C4-2B (cell line): ENCODE data around the gene MEX3A.

ENCODE experiments used
- H3K27ac ChIP-seq: fragments of 450-650 bp; 2 replicates; pipeline ENCODE4 v1.5.1; 2017
- ZFX ChIP-seq: fragments of 450-650 bp; IDR thresholded peaks from 2 replicates; pipeline ENCODE4 v1.6.1; 2017
- TF ChIP-seq, protein P1 (sequence below): fragments of 450-650 bp; conservative IDR thresholded peaks from 2 replicates; pipeline ENCODE4 v1.5.1; 2017; ENCODE audit warnings: mild to moderate bottlenecking

The MEX3A gene

DNA sequence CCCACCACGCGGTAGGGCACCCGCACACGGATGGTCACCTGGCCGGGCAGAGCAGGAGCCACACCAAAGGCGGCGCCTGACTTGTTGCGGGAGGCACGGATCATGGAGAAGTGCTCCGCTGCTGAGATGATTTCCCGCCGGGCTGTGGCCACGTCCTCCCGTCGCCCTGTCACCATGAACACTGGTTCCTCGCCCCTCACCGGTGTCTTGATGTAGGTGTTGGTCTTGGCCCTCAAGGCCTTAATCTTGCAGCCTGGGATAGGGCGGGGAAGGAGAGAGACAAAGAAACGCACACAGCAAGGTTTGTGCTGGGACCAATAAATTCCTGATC, 4.9 kb downstream of the MEX3A start:
- no peak overlapping the region for H3K27ac ChIP-seq
- no peak for TF ChIP-seq ZFX
- TF ChIP-seq, protein P1, sequence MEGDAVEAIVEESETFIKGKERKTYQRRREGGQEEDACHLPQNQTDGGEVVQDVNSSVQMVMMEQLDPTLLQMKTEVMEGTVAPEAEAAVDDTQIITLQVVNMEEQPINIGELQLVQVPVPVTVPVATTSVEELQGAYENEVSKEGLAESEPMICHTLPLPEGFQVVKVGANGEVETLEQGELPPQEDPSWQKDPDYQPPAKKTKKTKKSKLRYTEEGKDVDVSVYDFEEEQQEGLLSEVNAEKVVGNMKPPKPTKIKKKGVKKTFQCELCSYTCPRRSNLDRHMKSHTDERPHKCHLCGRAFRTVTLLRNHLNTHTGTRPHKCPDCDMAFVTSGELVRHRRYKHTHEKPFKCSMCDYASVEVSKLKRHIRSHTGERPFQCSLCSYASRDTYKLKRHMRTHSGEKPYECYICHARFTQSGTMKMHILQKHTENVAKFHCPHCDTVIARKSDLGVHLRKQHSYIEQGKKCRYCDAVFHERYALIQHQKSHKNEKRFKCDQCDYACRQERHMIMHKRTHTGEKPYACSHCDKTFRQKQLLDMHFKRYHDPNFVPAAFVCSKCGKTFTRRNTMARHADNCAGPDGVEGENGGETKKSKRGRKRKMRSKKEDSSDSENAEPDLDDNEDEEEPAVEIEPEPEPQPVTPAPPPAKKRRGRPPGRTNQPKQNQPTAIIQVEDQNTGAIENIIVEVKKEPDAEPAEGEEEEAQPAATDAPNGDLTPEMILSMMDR, result no peak

DNA sequence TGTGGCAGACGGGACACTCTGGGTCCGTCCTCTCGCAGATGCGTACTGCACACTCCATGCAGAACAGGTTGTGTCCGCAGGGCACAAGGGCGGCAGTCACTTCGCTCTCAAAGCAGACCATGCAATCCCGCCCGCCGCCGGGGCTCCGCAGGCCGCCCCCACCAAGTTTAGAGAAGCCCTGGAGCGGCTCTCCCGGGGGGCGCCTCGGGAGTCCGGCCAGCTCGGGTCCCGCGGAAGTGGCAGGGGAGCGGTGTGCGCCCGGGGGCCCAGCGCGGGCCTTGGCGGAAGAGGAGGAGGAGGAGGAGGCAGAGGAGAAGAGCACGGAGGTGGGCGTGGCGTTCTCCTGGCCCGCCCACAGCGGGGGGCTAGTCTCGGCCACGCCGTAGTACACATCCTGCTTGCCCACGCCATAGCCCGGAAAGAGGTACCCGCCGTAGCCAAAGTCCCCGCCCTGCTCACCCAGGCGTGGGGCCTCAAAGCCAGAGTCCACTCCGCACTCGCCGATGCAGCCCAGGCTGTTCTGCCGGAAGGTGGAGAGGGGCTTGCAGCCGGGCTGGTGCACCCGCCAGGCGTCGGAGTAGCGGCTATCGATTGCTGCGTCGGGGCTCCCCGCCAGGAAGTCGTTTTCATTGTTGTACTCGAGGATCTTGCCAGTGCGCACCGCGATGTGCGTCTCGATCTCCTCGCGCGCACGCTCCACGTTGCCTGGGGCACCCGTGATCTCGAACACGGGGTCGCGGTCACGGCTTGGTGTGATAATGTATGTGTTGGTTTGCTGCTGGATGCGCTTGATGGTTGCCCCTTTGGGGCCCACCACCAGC, 5.4 kb downstream of the MEX3A start:
- no peak overlapping the region for H3K27ac ChIP-seq
- TF ChIP-seq, protein P1, result no peak
- TF ChIP-seq ZFX, result no peak

DNA sequence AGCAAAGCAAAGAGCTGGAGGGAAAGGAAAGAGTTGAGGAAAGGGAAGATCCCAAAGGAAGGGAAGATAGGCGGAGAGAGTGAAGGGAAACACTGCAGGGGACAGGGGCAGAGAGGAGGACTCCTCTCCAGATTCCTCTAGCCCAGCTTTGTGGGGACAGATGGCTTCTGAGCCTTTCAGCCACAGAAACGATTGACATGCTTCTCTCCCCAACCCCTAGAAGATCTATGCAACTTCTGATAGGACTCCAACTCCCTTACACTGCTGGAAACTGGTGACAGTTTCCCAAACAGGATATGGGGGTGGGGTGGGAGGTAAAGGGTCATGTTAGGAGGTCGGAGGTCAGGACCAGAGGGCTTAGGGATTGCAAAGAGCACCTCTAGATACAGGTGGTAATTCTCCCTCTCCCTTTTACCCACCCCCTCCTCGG, 6.5 kb downstream of the MEX3A start:
- H3K27ac ChIP-seq, result no peak overlapping the region
- no peak for TF ChIP-seq ZFX
- TF ChIP-seq, protein P1, result no peak

DNA sequence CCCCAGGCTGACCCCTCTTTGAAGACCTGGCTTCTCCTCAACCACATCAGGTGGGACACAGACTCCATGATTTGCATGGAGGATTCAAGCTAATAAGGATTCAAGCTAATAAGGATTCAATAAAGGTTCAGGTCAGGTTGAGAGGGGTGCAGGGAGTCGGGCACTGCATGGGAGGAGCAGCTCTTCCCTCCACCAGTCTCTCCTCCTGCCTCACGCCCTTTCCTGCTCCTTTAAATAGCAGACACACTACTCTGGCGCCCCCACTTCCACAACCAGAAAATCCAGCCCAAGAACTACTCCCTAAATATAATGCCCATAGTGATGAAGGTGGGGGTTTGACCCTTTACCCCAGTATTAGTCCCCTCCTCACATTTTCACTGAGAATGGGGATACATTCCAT, 7.1 kb downstream of the MEX3A start:
- TF ChIP-seq, protein P1, result no peak
- TF ChIP-seq ZFX, result no peak
- H3K27ac ChIP-seq, result no peak overlapping the region

DNA sequence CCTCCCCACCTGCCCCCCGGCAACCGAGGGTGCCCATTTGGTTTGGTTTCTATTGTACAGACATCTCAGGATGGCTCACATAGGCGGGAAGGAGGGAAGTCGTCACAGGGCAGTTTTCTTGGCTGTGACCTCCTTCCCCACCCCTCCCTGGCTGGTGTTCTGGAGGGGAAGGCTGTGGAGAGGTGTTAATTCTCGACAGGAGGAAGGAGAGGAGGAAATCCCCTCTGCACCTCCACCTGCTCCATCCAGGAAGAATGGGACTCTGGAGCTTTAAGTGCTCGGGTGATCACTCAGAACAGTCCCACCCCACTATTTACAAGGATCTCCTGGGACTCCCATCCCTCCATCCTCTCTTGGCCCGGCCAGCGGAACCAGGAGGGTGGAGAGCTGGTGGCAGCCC, 7.6 kb downstream of the MEX3A start:
- H3K27ac ChIP-seq, result no peak overlapping the region
- TF ChIP-seq, protein P1, result no peak
- no peak for TF ChIP-seq ZFX

DNA sequence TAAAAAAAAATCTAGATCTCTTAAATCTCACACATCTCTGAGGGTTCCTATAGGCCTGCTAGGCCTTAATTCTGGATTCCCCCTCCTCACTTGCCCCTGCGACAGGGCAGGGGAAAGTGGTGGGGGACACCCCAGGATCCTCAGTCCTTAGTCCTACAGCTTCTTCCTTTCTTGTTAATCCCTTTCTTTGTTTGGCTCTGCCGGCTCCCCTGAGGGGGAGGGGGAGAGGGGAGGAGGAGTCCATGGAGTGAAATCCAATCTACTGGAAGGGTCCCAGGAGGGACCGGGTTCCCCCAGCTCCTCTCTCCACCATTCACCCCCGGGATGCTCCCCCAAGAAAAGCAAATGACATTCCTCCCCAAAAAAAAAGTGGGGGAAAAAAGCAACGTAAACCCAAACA, 8.5 kb downstream of the MEX3A start:
- H3K27ac ChIP-seq, result no peak overlapping the region
- TF ChIP-seq ZFX, result no peak
- TF ChIP-seq, protein P1, result no peak

DNA sequence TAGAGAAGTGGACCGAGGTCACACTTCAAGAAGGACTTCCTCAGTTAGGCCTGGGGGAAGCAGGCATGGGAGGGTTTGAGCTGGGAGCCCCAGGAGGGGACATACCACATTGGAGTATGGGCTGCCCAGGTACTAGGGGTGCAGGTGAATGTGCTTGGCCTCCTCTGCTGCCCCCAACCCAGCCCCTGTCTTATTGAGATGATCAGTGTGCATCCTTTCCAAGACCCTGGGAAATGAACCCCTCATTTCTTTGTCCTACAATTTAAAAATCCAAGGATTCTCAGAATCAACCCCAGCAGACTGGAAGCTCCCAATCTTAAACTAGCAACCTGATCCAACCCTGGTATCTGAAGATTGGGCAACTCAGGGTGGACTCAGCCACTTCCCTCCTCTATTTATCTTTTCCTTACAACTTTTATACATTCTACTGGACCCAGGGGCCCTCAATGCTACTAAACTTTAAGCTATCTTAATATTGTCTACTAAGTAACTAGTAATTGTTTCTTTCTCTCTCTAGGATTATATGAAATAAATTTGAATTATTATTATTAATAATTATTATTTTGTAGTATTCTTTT, 9.1 kb downstream of the MEX3A start:
- no peak for TF ChIP-seq ZFX
- TF ChIP-seq, protein P1, result no peak
- no peak overlapping the region for H3K27ac ChIP-seq
